GM10847 (cell line): ENCODE data around the gene PPOX.

Experiments used
- POLR2A ChIP-seq: IDR thresholded peaks from 2 replicates; pipeline ENCODE4 v1.6.1; 2011; ENCODE audit not compliant: insufficient read length; ENCODE audit errors: extremely low read depth

Gene PPOX

DNA sequence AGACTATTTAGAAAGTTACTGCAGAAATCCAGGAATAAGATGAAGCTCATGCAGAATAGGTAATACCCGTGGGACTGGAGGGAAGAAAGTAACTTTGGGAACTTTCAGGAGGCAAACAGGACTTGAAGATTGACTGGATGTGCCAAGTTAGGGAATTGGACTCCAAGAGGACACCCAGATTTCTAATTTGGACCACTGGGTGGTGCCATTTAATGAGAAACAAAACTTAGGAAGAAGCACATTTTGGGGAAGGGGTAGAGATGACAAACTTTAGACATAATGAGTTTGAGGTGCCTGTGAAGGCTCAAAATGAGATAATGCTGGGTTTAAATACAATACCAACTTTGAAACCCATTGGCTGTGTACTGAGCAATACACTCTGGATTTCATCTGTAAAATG lies 14.4 kb downstream of the PPOX start:
- TF ChIP-seq POLR2A, result no peak

GRCh38 chr1:161182214-161182613 lies 16.0 kb downstream of the PPOX start:
- no peak for TF ChIP-seq POLR2A

GRCh38 chr1:161185282-161185682 lies 19.1 kb downstream of the PPOX start:
- TF ChIP-seq POLR2A, result no peak

DNA sequence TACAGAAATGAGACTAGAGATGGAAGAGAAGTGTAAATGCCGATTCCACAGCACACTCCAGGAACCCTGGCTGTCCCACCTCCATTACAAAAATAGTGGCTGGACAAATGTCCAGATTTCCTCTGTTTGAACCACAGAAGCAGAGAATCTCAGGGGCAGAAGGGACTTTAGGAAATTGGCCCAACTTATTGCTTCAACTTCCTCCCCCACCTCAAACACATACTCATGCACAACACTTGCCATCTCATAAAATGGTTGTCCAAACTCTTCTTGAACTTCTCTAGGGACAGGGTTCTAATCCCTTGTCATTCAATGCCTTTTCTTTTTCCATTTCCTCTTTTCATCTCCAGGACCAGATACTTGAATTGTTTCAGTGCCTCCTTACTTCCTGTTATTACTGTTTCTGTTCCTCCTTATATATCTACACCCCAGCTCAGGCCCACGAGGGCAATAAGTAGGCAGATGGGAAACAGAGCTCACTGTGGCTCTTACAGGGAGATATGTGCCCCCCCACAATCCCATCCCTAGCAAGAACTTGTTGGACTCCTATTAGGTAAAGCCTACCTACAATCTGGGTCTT lies 19.6 kb downstream of the PPOX start:
- no peak for TF ChIP-seq POLR2A

GRCh38 chr1:161187311-161187710 lies 21.1 kb downstream of the PPOX start:
- no peak for TF ChIP-seq POLR2A

DNA sequence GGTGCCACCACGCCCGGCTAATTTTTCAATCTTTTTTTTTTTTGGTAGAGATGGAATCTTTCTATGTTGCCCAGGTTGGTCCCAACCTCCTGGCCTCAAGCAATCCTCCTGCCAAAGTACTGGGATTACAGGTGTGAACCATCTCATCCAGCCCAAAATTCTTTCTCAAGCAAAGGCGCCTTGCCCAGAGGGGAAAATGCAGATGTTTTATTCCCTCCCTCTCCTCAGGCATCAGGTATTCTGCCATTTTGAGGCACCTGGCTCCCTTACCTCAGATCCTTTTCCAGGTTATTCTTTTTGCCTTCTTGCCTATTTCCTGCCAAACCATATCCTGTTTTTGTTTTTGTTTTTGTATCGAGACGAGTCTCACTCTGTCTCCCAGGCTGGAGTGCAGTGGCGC lies 22.2 kb downstream of the PPOX start:
- TF ChIP-seq POLR2A, result no peak

GRCh38 chr1:161189036-161189435 lies 22.8 kb downstream of the PPOX start:
- TF ChIP-seq POLR2A, result no peak

GRCh38 chr1:161190962-161191521 lies 24.8 kb downstream of the PPOX start:
- no peak for TF ChIP-seq POLR2A

DNA sequence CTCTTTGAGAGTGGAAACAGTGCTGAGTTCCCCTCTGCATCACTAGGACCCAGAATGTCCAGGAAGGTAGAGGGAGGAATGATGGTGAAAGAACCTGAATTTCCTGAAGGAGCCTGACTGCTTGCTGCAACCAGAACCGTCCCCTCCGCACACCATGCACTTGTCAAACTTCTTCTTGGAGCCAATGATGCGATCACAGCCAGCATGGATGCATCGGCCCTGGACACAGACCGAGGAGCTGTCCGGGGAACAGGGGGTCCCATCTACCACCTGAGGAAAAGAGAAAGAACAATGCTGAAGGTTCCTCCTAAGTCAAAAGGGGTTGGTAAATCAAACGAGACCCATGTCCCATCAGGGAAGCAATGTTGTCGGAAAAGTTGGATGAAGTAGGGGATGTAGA lies 25.7 kb downstream of the PPOX start:
- no peak for TF ChIP-seq POLR2A

DNA sequence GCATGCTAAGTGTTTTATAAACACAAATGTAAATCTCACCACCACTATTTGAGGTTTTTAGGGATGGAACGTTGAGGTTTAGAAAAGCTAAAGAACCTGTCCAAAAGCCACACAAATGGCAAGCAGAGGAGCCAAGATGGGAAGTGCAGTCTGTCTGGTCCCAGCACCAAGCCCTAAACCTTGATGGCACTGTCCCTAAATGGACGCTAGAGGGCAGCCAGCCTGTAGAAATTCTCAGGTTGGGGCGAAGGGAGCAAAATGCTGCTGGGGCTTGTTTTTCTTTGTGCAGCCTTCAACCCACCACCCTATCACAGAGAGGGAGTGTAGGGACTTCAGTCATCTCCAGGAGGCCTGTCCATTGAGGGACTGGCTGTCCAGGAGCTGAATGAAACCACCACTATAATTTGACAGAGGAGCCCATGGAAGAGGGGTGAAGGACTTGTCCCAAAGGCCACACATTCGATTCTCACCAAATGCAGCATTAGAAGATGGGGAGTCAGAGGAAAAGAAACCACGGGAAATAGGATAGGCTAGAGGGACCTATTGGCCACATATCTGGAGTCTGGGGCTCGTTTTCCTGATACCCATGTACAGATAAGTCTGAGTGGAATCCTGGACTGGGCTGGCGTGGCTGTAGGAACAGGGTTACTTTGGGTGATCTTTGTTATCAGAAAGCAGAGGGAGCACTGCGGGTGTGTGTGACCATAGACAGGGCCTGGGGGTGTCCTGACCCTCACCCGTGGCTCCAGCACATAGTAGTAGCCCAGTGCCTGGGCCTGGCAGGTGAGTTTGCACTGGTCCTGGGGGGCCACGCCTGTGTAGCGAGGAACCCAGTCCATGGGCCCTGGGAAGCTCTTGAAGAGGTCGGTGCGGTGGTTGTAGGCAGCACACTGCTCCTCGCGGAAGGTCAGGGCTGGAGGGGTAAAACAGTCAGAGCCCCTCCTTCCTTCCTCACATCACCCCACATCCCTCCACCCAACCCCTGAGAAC lies 26.5 kb downstream of the PPOX start:
- no peak for TF ChIP-seq POLR2A

- no peak for TF ChIP-seq POLR2A
Measured at GRCh38 chr1:161193561-161194235, 27.5 kb downstream of the PPOX start.

DNA sequence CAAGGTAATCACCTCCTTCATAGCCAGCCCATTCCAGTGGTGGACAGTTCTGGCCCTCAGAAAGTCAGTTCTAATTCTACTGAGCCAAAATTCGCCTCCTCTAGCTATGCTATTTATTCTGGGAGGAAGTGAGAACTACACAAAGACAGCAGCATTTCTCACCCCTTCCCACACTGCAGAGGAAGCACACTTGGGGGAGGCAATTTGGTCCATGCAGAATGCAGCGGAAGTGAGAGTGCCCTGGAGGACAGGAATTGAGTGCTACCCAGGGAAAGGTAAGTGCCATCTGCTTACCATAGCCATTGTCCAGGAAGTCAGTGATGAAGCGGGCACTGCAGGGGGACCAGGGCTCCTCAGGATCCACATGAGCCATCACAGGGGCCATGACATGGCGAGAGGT lies 28.9 kb downstream of the PPOX start:
- TF ChIP-seq POLR2A, result no peak

DNA sequence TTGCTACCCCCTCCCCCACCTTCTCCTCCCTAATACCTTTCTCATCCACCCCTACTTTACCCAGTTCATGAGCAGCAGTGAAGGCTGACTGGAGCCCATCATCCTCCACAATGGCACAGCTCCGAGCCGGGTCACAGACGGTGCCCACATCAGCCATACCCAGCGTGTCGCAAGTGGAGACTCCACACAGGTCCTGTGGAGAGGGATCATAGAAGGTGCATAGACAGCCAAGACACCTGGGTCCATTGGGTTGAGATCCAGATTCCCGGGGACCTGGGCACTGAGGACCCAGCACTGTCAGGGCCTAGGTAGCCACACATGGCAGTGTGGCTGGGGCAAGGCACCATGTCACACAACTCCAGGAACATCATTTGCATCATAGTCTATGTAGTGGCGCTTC lies 29.9 kb downstream of the PPOX start:
- no peak for TF ChIP-seq POLR2A

GRCh38 chr1:161196521-161197451 lies 30.6 kb downstream of the PPOX start:
- no peak for TF ChIP-seq POLR2A
